HCT116 (cell line): Measurements from ENCODE around the gene DYNC2LI1.

Experiments used
- MAX ChIP-seq: IDR thresholded peaks from 2 replicates; pipeline ENCODE4 v1.6.1; 2012
- POLR2AphosphoS5 ChIP-seq: IDR thresholded peaks from 2 replicates; pipeline ENCODE4 v1.6.1; 2011; ENCODE audit warnings: mild to moderate bottlenecking, low read depth, low read length, moderate library complexity
- YY1 ChIP-seq: IDR thresholded peaks from 2 replicates; pipeline ENCODE4 v1.6.1; 2011; ENCODE audit warnings: low read length, low read depth, moderate library complexity, mild to moderate bottlenecking; ENCODE audit not compliant: insufficient replicate concordance; ENCODE audit errors: extremely low read depth

DNA sequence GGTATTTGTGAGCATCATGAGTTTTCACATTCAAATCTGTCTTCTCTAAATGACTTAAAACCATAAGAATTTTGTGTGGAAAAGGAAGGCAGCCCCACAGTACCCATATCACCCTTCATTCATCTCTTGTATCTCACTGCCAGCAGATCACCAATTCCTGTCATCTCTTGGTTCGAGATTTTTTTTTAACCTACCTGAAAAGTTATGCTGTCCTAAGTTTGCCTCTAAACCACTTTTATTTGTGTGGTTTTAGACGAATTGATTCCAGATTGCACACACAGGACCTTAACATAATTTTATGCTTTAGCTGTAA is 32.8 kb downstream of the DYNC2LI1 start:
- no peak for TF ChIP-seq MAX
- no peak for TF ChIP-seq POLR2AphosphoS5
- TF ChIP-seq YY1 = no peak
